Activated T-helper 2 cell treated with anti-CD3 and anti-CD28 coated beads, Interferon-gamma antibody, Interleukin-2, Interleukin-4, amounts not matched to agents 10 μg/mL and 5 μg/mL and 100 μg/mL, durations not matched to agents 14 hours and 24 hours and 36 hours (primary cell): ENCODE measurements around the gene STPG2. TPM values are rescaled to one million over a fixed set of nuclear protein-coding genes. Genes with fewer than 3 reads are reported as not detected.

ENCODE experiments used
- DNase-seq: peaks from one replicate; pipeline ENCODE4 v3.0.0; 2021; ENCODE audit warnings: low spot score
- H3K27ac Mint-ChIP-seq: one replicate; pipeline ENCODE4 v1.8.0; 2021; ENCODE audit warnings: mixed read lengths
- H3K27me3 Mint-ChIP-seq: one replicate; pipeline ENCODE4 v1.8.0; 2021; ENCODE audit warnings: low read depth, mixed read lengths
- H3K36me3 Mint-ChIP-seq: one replicate; pipeline ENCODE4 v1.8.0; 2021; ENCODE audit warnings: low read depth, mixed read lengths
- H3K4me1 Mint-ChIP-seq: one replicate; pipeline ENCODE4 v1.8.0; 2021; ENCODE audit warnings: low read depth, mixed read lengths
- H3K4me3 Mint-ChIP-seq: one replicate; pipeline ENCODE4 v1.8.0; 2021; ENCODE audit warnings: low read depth, mild to moderate bottlenecking, moderate library complexity, mixed read lengths
- H3K9me3 Mint-ChIP-seq: one replicate; pipeline ENCODE4 v1.8.0; 2021; ENCODE audit warnings: mixed read lengths
- intact Hi-C: fragments of 100-400 bp; cut with micrococcal nuclease; formaldehyde crosslinking; loops from one replicate; pipeline ENCODE4 v1.15.1; 2023
- total RNA-seq: library from RNA; stranded (reverse); gene quantifications from 2 replicates; pipeline ENCODE4 v1.2.3, GENCODE V29; 2022

Gene STPG2
- total RNA-seq, 1 donor from 2014 or later, result not detected

DNA sequence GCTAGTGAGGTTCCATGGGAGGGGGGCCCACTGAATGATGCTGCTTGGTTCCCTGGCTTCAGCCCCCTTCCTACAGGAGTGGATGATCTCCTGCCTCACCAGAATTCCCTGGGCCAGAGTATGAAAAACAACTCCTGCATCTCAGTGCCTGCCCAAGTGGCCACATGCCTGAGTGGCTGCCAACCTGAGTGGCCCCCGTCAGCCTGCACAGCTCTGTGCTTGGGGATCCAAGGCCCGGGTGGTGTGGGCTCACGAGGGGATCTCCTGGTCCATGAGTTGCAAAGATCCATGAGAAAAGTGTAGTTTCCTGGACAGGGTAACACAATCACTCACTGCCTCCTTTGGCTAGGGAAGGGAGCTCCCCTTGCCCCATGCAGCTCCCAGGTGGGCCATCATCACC is 17.1 kb downstream of the STPG2 start:
- Mint-ChIP-seq H3K36me3 (no peaks in the 10 kb centered on the region), H3K27me3 (peaks cover 7% of the 10 kb centered on the region), H3K9me3 (peaks cover 4% of the 10 kb centered on the region), H3K27ac (no peak overlapping the region), H3K4me3 (no peak overlapping the region), H3K4me1 (no peaks in the 10 kb centered on the region)
- intact Hi-C loops, result no loop called here
- no peak for DNase-seq

DNA sequence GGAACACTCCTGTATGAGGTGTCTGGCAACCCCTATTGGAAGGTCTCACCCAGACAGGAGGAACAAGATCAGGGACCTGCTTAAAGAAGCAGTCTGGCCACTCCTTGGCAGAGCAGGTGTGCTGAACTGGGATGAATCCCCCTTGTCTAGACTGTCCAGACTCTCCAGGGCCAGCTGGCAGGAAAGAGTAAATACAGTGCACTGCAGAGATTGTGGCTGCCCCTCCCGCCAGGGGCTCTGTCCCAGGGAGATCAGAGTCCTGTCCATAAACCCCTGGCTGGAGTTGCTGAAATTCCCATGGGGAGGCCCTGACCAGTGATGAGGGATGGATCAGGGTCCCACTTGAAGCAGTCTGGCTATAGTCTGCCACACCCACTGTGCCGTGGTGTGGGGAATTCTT is 17.7 kb downstream of the STPG2 start:
- H3K27ac Mint-ChIP-seq, result no peak overlapping the region
- intact Hi-C loops, result no loop called here
- peaks cover 4% of the 10 kb centered on the region for H3K9me3 Mint-ChIP-seq
- H3K36me3 Mint-ChIP-seq, result no peaks in the 10 kb centered on the region
- H3K4me3 Mint-ChIP-seq, result no peak overlapping the region
- peaks cover 3% of the 10 kb centered on the region for H3K27me3 Mint-ChIP-seq
- no peak for DNase-seq
- no peaks in the 10 kb centered on the region for H3K4me1 Mint-ChIP-seq

DNA sequence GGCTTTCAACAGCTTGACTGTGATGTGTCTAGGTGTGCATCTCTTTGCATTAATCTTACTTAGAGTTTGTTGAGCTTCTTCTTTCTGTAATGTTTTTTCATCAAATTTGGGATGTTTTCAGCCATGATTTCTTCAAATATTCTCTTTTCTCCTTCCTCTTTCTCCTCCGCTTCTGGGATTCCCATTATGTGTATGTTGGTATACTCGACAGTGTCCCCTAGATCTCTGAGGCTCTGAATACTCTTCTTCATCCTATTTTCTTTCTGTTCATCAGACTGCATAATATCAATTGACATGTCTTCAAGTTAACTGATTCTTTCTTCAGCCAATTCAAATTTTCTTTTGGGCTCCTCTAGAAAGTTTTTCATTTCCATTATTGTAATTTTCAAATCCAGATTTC is 25.9 kb downstream of the STPG2 start:
- Mint-ChIP-seq H3K9me3 (peaks cover 5% of the 10 kb centered on the region), H3K4me3 (no peak overlapping the region), H3K27ac (no peak overlapping the region), H3K27me3 (peaks cover 6% of the 10 kb centered on the region), H3K36me3 (no peaks in the 10 kb centered on the region), H3K4me1 (no peaks in the 10 kb centered on the region)
- no peak for DNase-seq
- intact Hi-C loops, result no loop called here

DNA sequence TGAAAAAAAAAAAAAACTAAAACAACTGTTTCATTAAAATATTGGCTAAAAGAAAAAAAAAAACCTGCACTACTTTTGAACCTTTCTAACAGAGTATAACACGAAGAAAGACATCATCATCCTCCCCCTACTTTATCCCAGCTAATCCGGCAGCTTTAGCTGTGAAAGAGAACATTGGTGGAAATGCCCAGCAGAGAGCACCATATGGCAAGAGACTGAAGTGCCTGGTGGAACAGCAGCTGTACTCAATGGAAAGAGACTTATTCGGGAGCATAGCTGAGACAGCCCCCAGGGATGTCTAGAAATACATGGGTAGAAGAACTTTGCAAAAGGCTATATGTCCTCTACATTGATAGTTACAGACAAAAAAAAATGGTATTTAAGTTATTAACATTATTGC is 30.3 kb downstream of the STPG2 start:
- intact Hi-C loops, result no loop called here
- Mint-ChIP-seq H3K27ac (no peak overlapping the region), H3K36me3 (no peaks in the 10 kb centered on the region), H3K9me3 (peaks cover 5% of the 10 kb centered on the region), H3K4me3 (no peak overlapping the region), H3K4me1 (no peaks in the 10 kb centered on the region), H3K27me3 (peaks cover 9% of the 10 kb centered on the region)
- DNase-seq, result no peak

DNA sequence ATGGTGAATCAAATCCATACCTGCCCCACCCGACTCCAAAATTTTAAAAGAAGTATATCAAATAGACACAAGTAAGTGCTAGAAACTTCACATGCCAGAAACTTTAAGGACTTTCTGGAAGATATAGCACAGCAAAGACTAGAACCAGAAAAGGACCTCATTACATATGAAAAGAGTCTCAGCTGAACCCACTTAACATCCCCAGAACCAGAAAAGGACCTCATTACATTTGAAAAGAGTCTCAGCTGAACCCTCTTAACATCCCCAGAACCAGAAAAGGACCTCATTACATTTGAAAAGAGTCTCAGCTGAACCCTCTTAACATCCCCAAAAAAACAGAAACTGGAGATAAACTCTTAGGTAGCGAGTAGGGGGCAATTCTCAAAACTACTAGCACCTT is 32.3 kb downstream of the STPG2 start:
- H3K4me3 Mint-ChIP-seq, result no peak overlapping the region
- H3K27me3 Mint-ChIP-seq, result peaks cover 13% of the 10 kb centered on the region
- H3K27ac Mint-ChIP-seq, result no peak overlapping the region
- intact Hi-C loops, result no loop called here
- H3K4me1 Mint-ChIP-seq, result no peaks in the 10 kb centered on the region
- no peaks in the 10 kb centered on the region for H3K9me3 Mint-ChIP-seq
- no peak for DNase-seq
- H3K36me3 Mint-ChIP-seq, result no peaks in the 10 kb centered on the region

DNA sequence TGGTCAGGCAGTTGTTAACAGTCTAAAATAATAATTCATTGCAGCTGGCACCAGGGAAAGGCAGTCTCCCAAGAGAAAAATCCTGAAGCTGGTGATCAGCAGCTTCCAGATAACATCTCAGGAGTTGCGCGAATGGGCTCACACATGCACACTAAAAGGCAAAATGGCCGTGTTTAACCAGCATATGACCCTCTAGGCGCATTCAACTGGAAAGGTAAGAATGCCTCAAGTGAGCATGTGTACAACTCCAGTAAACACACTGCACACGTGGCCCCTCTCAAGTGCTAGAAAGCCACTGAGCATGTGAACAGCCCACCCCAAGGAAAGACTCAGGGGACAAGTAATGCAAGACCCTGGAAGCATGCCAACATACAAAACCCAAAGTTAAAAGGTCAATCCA is 33.1 kb downstream of the STPG2 start:
- Mint-ChIP-seq H3K9me3 (no peaks in the 10 kb centered on the region), H3K36me3 (no peaks in the 10 kb centered on the region), H3K4me3 (no peak overlapping the region), H3K27ac (no peak overlapping the region), H3K27me3 (peaks cover 13% of the 10 kb centered on the region), H3K4me1 (no peaks in the 10 kb centered on the region)
- DNase-seq, result no peak
- intact Hi-C loops, result no loop called here

DNA sequence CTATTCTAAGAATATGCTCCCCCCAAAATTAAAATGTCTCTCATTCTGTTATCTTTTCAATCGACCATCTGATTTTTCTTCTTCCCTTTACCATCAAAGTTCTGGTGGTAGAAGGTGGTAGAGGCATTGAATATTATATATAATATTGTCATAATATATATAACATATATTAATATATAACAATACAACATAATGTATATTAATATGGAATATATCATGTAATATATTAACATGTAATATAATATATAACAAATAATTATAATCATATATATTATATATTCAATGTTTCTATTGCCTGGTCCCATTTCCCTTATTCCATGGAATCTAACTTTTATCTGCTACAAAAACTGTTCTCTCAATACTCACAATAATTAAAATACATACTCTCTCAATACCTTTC is 40.6 kb downstream of the STPG2 start:
- H3K4me1 Mint-ChIP-seq, result no peaks in the 10 kb centered on the region
- intact Hi-C loops, result no loop called here
- H3K4me3 Mint-ChIP-seq, result no peak overlapping the region
- no peak overlapping the region for H3K27ac Mint-ChIP-seq
- no peaks in the 10 kb centered on the region for H3K9me3 Mint-ChIP-seq
- H3K36me3 Mint-ChIP-seq, result no peaks in the 10 kb centered on the region
- peaks cover 14% of the 10 kb centered on the region for H3K27me3 Mint-ChIP-seq
- no peak for DNase-seq

DNA sequence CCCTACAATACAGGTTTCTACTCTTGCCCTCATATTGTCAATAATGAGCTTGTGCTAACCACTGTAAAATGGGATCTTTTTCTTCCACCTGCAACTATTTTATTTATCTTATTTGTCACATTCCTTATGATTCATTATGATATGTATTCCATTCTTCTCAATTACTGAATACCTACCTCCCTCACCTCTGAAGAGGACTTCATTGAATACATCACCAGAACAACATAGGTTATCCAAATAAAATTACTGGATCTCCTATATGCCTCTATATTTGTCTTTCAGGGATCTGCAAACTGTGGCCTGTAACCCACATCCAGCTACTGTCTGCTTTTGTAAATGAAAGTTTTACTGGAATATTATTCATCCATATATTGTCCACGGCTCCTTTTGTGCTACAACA is 41.3 kb downstream of the STPG2 start:
- H3K4me1 Mint-ChIP-seq, result no peaks in the 10 kb centered on the region
- no peaks in the 10 kb centered on the region for H3K36me3 Mint-ChIP-seq
- no peaks in the 10 kb centered on the region for H3K9me3 Mint-ChIP-seq
- H3K4me3 Mint-ChIP-seq, result no peak overlapping the region
- H3K27ac Mint-ChIP-seq, result no peak overlapping the region
- intact Hi-C loops, result no loop called here
- H3K27me3 Mint-ChIP-seq, result peaks cover 11% of the 10 kb centered on the region
- no peak for DNase-seq

DNA sequence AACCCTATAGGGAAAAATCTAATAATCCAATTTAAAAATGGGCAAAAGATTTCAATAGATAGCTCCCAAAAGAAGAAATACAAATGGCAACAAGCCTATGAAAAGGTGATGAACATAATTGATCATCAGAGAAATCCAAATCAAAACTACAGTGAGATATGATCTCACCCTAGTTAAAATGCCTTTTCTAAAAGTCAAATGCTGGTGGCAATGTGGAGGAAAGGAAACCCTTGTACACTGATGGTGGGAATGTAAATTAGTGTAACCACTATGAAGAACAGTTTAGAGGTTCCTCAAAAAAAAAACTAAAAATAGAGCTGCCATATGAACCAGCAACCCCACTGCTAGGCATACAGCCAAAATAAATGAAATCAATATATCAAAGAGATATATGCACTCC is 44.5 kb downstream of the STPG2 start:
- no peak for DNase-seq
- Mint-ChIP-seq H3K27me3 (peaks cover 13% of the 10 kb centered on the region), H3K27ac (no peak overlapping the region), H3K4me1 (no peaks in the 10 kb centered on the region), H3K36me3 (no peaks in the 10 kb centered on the region), H3K4me3 (no peak overlapping the region), H3K9me3 (no peaks in the 10 kb centered on the region)
- intact Hi-C loops, result no loop called here

DNA sequence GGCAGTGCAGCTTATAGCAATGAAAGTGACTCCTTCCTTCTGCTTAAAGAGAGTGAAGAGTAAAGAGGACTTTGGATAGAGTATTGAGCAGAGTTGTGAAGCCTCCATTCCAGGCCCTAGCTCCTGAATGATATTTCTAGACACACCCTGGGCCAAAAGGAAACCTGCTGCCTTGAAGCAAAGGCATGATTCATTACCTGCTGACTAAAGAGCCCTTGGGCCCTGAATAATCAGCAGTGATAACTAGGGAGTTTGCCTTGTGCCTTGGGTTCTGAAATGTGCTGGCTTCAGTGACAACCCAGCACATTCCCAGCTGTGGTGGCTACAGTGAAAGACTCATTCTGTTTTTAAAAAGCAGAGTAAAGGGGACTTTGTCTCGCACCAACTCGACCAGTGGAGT is 49.2 kb downstream of the STPG2 start:
- Mint-ChIP-seq H3K36me3 (no peaks in the 10 kb centered on the region), H3K4me1 (no peaks in the 10 kb centered on the region), H3K9me3 (no peaks in the 10 kb centered on the region), H3K27me3 (peaks cover 11% of the 10 kb centered on the region), H3K27ac (no peak overlapping the region), H3K4me3 (no peak overlapping the region)
- intact Hi-C loops, result no loop called here
- DNase-seq, result no peak

DNA sequence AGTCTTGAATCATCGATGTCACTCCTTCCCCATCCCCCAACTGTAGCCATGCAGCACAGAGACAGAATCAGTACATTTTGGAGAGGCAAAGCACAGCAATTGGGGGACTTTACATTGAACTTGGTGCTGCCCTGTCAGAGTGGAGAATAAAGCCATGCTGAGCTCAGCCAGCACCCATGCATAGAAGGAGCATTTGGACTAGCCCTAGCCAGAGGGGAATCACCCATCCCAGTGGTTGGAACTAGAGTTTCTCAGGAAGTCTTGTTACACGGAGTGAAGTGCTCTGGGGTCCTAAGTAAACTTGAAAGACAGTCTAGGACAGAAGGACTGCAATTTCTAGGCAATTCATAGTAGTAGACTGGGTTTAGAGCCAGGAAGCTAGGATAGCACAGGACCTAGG is 49.6 kb downstream of the STPG2 start:
- DNase-seq, result no peak
- Mint-ChIP-seq H3K4me3 (no peak overlapping the region), H3K4me1 (no peaks in the 10 kb centered on the region), H3K27ac (no peak overlapping the region), H3K27me3 (peaks cover 10% of the 10 kb centered on the region), H3K36me3 (no peaks in the 10 kb centered on the region), H3K9me3 (no peaks in the 10 kb centered on the region)
- intact Hi-C loops, result no loop called here

DNA sequence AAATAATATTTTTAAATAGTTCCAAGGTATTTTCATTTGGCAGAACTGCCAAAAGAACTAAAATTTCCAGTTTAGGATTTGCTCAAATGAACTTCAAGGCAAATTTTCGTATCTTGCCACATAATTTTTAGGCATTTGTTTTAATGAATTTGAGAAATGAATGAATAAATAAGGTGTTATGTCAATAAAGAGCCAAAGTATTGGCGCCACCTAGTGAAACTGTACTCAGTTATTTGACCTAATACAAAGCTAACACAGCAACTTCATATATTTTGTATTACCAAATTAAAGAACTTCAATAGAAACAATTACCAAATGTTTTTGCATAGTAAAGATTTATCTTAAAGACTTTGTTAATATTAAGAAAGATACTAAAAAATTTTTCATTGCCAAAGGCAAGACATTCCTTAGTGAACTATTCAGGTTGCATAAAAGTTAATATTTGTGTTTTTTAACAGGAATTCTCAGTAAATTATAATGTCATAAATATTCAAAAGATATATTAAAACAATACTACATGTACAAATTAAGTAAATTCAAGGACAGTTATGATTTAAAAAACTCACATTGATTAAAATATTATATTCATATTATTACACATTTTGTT is 50.3 kb downstream of the STPG2 start:
- Mint-ChIP-seq H3K36me3 (no peaks in the 10 kb centered on the region), H3K4me1 (no peaks in the 10 kb centered on the region), H3K27ac (no peak overlapping the region), H3K4me3 (no peak overlapping the region), H3K9me3 (no peaks in the 10 kb centered on the region), H3K27me3 (peaks cover 10% of the 10 kb centered on the region)
- intact Hi-C loops, result no loop called here
- no peak for DNase-seq

DNA sequence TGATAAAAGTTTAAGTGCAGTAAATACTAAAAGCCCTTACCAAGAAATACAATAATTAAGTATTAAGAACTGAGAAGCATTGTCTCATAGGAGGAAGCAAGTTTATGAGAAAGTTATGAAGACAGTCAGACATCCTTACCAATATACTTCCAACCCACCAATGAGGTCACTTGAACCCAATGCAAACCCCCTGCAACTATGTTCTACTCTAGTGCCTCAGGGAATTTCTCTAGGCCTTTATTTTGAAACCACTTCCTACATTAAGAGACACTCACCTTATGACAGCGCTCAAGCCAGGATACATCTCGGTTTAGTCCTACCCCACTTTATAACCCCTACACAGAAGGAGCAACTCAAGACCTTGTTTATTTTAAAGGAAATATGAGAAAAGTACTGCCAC is 61.3 kb downstream of the STPG2 start:
- DNase-seq, result no peak
- Mint-ChIP-seq H3K4me3 (no peak overlapping the region), H3K27ac (no peak overlapping the region), H3K27me3 (no peaks in the 10 kb centered on the region), H3K36me3 (no peaks in the 10 kb centered on the region), H3K4me1 (no peaks in the 10 kb centered on the region), H3K9me3 (no peaks in the 10 kb centered on the region)
- intact Hi-C loops, result no loop called here

DNA sequence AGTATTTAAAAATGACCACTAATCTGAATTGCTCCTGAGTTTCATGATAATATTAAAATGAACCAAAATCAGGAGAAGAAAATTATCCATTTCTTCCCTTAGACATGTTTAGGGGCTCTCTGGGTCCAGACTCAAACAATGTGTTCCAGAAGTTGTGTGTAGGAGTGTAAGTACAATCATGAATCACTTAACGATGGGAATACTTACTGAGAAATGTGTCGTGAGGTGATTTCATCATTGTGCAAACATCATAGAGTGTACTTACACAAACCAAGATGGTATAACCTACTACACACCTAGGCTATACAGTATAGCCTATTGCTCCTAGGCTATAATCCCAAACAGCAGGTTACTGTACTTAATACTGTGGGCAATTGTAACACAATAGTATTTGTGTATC is 74.8 kb downstream of the STPG2 start:
- intact Hi-C loops, result no loop called here
- no peak overlapping the region for H3K4me3 Mint-ChIP-seq
- no peak overlapping the region for H3K27ac Mint-ChIP-seq
- H3K36me3 Mint-ChIP-seq, result no peaks in the 10 kb centered on the region
- H3K9me3 Mint-ChIP-seq, result no peaks in the 10 kb centered on the region
- no peak for DNase-seq
- H3K27me3 Mint-ChIP-seq, result no peaks in the 10 kb centered on the region
- no peaks in the 10 kb centered on the region for H3K4me1 Mint-ChIP-seq
